ENCODE results near the gene NPIPA1.
"Not testable (repeated sequence)": the region's sequence is repeated elsewhere in the genome, so short reads cannot be mapped to it uniquely, and the experiment has no call there.

DNA sequence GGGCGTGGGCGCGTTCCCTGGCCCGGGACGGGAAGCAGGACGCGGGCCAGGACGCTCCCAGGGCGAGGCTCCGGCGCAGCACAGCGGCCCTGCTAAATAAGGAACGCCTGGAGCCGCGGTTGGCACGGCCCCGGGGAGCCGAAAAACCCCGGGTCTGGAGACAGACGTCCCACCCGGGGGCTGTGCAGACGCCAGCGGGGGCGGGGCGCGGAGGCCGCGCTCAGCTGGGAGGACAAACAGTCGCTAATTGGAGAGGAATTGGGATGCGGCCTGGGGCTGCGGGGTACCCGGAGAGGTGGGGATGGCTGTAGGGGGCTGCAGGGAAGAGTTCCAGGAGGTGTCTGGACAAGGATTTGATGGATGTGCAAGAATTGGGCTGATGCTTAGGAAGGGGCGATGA is 25.3 kb upstream of the NPIPA1 start:
- TF ChIP-seq CTCF, POLR2A (IDR thresholded peaks at IDR 0.05): not testable (repeated sequence)

All from heart left ventricle (tissue), 13 donors.